GM21737 (cell line): ENCODE measurements around the gene UTF1.

Experiments
- ATAC-seq: cut with Tn5 transposase; IDR thresholded peaks from one replicate; pipeline ENCODE4 v1.9.1; 2021; ENCODE audit warnings: mild to moderate bottlenecking, moderate library complexity; ENCODE audit not compliant: unreplicated experiment

Gene UTF1

DNA sequence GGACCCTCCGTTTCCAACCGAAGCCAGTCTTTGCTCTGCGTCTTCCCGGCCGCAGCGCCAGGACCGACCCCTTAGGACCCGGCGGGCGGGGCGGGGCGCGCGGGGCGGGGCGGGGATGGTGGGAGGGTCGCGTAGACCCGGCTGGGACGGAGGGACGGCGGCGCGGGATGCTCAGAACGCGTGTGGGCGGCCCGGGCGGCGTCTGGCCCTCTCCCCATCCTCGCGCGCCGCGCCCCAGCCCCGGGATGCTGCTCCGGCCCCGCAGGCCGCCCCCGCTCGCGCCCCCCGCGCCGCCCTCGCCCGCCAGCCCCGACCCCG, at the start of gene UTF1:
Gene UTF1 (plus strand): TSS at position 174 of the 318 bp plus-strand sequence. CDS start 72 bp downstream, at position 246.
- ATAC-seq = no peak

DNA sequence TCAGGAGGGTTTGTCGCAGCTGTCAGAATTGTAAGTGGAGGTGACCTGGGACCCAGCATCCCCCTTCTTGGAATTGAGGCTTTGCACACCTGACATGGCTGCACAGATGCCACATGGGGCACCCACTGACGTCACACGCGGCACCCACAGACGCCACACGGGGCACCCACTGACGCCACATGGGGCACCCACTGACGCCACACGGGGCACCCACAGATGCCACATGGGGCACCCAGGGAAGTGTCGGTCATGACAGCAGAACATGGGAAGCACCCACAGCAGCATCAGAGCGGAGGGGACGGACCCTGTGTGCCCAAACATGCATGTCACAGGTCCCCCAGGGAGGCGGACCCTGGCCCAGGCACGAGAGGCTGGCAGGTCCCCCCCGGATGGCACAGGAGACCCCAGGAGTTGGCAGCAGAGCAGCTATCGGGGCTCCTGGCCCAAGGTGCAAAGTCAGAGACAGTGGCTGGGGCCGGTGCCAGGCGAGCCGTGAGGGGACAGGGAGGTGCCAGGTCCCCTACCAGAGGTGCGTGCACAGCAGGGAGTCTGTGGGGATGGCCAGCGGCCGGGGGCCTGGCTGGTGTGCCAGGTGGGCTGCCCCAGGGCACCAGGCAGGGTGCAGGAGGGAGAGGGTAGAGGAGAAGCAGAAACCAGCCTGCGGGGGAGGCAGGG, 48.9 kb upstream of the UTF1 start:
- ATAC-seq = no peak

GRCh38 chr10:133182190-133182589, 47.8 kb upstream of the UTF1 start:
- ATAC-seq = no peak

DNA sequence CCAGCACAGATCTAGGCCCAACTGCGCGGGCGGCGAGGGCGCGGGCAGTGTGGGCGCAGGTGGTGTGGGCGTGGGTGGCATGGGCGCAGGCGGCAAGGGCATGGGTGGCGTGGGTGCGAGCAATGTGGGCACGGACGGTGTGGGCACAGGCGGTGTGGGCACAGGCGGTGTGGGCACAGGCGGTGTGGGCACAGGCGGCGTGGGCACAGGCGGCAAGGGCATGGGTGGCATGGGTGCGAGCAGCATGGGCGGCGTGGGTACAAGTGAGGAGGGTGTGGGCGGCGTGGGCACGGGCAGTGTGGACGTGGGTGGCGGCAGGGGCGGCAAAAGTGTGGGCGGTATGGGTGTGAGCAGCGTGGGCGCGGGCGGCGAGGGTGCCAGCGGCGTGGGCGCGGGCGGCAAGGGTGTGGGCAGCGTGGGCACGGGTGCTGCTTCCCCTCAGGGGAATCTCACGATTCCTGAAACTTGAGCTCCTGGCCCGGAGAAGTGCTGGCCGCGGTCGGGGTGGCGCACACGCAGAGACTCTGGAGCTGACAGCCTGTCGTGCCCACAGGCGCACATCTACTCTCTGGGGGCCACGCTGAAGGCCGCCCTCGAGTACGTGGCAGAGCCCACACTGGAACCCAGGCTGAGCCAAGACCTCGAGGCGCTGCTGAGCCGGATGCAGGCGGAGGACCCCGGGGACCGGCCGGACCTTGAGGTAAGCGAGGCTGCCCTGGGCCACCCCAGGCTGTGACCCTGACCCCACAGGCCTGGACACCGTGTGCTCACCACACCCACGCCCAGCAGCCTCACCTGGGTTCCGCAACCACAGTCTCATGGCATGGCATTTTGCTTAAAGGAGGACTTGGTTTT, 47.0 kb upstream of the UTF1 start:
- ATAC-seq = no peak

GRCh38 chr10:133183646-133184378, 46.2 kb upstream of the UTF1 start:
- ATAC-seq = no peak

GRCh38 chr10:133184591-133185244, 45.3 kb upstream of the UTF1 start:
- no peak for ATAC-seq

DNA sequence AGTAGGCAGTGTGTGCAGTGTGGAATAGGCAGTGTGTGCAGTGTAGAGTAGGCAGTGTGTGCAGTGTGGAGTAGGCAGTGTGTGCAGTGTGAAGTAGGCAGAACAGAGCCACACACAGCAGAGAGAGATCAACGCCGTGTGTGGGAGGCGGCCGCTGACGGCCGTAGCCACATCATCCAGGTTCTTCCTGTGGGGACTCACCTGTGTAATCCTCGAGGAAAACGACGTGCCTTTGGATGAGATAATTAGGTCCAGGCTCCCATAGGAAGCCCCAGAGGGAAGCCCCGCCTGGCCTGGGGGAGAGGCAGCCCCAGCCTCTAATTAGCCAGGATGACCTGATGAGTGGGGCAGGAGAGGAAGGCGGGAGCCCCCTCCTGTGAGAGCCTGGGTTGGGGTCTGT, 44.6 kb upstream of the UTF1 start:
- no peak for ATAC-seq

- ATAC-seq = no peak
Measured at GRCh38 chr10:133185916-133186315, 44.1 kb upstream of the UTF1 start.

DNA sequence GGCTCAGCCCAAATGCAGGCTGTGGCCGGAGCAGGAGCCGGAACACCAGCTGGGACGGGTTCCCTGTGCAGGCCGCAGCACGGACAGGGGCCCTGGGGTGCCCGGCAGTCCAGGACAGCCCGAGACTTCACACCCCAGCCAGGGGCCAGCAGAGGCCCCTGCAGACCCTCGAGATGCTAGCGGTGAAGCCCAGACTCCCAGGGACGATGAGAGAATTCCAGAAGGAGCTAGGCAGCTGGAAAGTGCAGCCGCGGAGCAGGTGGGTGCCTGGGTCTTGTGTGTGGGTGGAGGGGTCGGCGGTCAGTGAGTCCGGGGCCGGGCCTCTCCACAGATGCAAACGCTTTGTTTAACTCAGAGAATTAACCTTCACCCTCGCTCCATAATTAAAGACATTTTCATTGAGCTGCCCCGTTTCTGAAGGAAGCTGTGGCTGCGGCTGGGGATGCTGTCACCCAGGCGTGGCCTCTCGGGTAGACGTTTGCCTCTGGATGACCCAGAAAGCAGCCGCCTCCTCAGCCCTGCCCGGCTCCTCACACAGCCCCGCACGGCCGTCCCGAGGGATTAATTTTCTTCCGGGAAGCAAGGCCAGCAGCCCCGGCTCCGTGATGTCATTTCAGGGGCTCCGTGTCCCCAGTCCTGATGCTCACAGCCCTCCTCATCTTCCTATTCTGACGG, 43.5 kb upstream of the UTF1 start:
- no peak for ATAC-seq

GRCh38 chr10:133187091-133187905, 42.7 kb upstream of the UTF1 start:
- no peak for ATAC-seq

DNA sequence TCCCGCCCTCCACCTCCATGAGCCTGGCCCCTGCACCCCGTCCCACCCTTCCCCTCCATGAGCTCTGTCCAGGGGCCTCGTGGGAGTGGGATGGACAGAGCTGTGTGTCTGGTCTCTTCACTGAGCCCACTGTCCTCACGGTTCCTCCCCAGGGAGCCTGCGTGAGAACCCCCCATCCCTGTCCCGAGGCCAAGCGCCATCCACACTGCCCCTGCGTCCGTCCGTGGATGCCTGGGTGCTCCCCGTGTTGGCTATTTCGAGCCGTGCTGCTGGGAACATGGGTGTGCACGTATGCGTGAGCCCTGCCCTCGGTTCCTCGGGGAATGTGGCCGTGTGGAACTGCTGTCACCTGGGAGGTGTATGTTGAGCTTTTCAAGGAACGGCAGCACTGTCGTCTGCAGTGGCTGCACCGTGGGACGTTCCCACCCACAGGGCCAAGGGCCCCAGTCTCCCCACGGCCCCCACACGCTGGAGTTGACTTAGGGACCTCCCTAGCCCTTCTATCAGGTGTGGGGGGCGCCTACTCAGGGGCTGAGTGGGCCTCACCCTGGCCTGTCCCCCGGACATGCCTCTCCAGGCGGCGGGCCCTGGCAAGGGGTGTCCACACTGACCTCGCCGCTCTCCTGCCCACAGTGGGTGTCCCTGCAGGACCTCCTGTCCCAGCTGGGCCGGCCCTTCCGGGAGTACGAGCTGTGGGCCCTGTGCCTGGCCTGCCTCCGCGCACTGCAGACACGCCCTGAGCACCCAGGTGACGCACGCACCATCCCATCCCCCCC, 41.9 kb upstream of the UTF1 start:
- ATAC-seq = no peak

- no peak for ATAC-seq
Measured at GRCh38 chr10:133189256-133189655, 40.8 kb upstream of the UTF1 start.

GRCh38 chr10:133189726-133190125, 40.3 kb upstream of the UTF1 start:
- no peak for ATAC-seq

DNA sequence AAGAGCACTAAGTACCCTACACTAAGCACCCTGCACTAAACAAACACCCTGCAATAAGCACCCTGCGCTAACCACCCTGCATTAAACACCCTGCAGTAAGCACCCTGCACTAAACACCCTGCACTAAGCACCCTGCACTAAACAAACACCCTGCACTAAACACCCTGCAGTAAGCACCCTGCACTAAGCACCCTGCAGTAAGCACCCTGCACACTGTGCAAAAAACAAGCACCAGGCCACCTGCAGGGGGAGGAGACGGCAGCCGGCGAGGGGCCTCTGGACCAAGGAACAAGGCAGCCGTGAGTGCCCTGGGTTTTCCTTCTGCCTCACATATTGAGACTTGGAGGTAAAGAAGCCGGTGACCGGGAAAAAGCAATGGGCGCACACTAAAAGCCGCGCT, 39.8 kb upstream of the UTF1 start:
- ATAC-seq = no peak

DNA sequence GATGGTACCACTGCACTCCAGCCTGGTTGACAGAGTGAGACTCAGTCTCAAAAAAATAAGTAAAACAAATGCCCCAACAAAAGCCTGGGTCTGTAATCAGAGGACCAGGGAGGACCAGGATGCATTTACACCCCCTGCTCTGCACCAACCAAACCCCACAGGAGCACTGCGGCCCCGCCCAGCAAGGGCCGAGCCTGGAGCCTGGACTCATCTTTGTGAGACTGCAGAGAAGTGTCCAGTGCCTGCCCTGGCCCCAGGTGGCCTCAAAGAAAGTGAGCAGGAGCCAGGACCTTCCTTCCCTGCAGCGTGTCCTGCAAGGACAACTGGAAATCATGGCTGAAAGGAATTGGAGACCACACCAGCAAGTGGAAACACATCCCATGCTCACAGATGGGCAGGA, 38.4 kb upstream of the UTF1 start:
- ATAC-seq = no peak

- no peak for ATAC-seq
Measured at GRCh38 chr10:133194151-133194550, 35.9 kb upstream of the UTF1 start.

- ATAC-seq = no peak
Measured at GRCh38 chr10:133195096-133195495, 34.9 kb upstream of the UTF1 start.

- ATAC-seq = no peak
Measured at GRCh38 chr10:133195611-133196010, 34.4 kb upstream of the UTF1 start.

- no peak for ATAC-seq
Measured at GRCh38 chr10:133196221-133196915, 33.6 kb upstream of the UTF1 start.
